Measurements from ENCODE around the gene FN3KRP.

The FN3KRP gene

DNA sequence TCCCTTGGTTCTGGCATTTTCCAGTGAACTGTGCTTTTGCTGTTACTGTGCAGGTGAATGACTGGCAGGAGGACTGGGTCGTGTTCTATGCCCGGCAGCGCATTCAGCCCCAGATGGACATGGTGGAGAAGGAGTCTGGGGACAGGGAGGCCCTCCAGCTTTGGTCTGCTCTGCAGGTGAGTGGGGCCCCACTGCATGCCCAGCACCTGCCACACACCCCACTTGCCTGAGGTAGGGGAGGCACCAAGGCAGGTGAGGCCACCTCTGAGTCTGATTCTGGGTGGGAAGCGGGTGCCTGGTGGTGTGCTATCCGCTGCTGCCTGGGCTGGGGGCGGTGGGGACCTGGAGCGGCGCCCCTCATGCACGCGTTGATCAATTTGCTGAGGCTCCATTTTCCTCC is 9.9 kb downstream of the FN3KRP start (continued):
- TF ChIP-seq CSDC2 (CRISPR knock-in tag; IDR thresholded peaks at IDR 0.05) (no peak), PPARA (CRISPR knock-in tag; IDR thresholded peaks at IDR 0.05; ENCODE audit: borderline replicate concordance) (no peak), BACH2 (CRISPR knock-in tag; IDR thresholded peaks at IDR 0.05; ENCODE audit: borderline replicate concordance) (no peak), ZFP3 (CRISPR knock-in tag; IDR thresholded peaks at IDR 0.05) (no peak), ZNF8 (CRISPR knock-in tag; IDR thresholded peaks at IDR 0.05) (no peak), ZFP30 (CRISPR knock-in tag; IDR thresholded peaks at IDR 0.05) (no peak), ESRRG (CRISPR knock-in tag; IDR thresholded peaks at IDR 0.05) (no peak)

DNA sequence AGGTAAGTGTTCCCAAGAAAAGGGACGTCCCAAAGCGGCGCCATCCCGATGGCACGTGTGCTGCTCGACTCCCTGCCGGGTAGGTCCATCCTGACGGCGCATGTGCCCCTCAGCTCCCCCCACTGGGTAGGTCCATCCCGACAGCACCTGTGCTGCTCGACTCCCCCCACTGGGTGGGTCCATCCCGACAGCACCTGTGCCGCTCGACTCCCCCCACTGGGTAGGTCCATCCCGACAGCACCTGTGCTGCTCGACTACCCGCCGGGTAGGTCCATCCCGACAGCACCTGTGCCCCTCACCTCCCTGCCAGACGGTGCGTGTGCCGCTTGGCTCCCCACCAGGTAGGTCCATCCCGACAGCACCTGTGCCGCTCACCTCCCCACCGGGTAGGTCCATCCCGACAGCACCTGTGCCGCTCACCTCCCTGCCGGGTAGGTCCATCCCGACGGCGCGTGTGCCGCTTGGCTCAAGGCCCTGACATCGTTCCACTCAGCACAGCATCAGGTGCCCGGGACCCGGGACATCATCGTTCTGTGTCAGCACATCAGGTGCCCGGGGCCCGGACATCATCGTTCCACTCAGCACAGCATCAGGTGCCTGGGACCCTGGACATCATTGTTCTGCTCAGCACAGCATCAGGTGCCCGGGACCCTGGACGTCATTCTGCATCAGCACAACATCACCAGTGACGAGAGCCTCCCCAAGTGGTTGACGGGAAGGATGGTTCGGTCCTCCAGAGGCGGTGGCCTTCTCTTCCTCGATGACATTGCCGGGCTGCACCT is 13.2 kb downstream of the FN3KRP start:
- no peak for ATAC-seq
- TF ChIP-seq TOX (CRISPR knock-in tag; IDR thresholded peaks at IDR 0.05; ENCODE audit: borderline replicate concordance) (no peak), ESRRG (CRISPR knock-in tag; IDR thresholded peaks at IDR 0.05) (no peak), ZFP3 (CRISPR knock-in tag; IDR thresholded peaks at IDR 0.05) (no peak), BACH2 (CRISPR knock-in tag; IDR thresholded peaks at IDR 0.05; ENCODE audit: borderline replicate concordance) (no peak), ZNF8 (CRISPR knock-in tag; IDR thresholded peaks at IDR 0.05) (no peak), ISL1 (CRISPR knock-in tag; IDR thresholded peaks at IDR 0.05) (no peak), TCF4 (CRISPR knock-in tag; IDR thresholded peaks at IDR 0.05; ENCODE audit: borderline replicate concordance) (no peak), OSR1 (CRISPR knock-in tag; IDR thresholded peaks at IDR 0.05) (no peak), ZFP30 (CRISPR knock-in tag; IDR thresholded peaks at IDR 0.05) (no peak), ZNF70 (CRISPR knock-in tag; IDR thresholded peaks at IDR 0.05) (no peak), CSDC2 (CRISPR knock-in tag; IDR thresholded peaks at IDR 0.05) (no peak)
- TF ChIP-seq, protein P1, sequence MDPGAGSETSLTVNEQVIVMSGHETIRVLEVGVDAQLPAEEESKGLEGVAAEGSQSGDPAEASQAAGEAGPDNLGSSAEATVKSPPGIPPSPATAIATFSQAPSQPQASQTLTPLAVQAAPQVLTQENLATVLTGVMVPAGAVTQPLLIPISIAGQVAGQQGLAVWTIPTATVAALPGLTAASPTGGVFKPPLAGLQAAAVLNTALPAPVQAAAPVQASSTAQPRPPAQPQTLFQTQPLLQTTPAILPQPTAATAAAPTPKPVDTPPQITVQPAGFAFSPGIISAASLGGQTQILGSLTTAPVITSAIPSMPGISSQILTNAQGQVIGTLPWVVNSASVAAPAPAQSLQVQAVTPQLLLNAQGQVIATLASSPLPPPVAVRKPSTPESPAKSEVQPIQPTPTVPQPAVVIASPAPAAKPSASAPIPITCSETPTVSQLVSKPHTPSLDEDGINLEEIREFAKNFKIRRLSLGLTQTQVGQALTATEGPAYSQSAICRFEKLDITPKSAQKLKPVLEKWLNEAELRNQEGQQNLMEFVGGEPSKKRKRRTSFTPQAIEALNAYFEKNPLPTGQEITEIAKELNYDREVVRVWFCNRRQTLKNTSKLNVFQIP (CRISPR knock-in tag; IDR thresholded peaks at IDR 0.05; ENCODE audit: borderline replicate concordance, low read depth) = no peak
- TF ChIP-seq, protein P2, sequence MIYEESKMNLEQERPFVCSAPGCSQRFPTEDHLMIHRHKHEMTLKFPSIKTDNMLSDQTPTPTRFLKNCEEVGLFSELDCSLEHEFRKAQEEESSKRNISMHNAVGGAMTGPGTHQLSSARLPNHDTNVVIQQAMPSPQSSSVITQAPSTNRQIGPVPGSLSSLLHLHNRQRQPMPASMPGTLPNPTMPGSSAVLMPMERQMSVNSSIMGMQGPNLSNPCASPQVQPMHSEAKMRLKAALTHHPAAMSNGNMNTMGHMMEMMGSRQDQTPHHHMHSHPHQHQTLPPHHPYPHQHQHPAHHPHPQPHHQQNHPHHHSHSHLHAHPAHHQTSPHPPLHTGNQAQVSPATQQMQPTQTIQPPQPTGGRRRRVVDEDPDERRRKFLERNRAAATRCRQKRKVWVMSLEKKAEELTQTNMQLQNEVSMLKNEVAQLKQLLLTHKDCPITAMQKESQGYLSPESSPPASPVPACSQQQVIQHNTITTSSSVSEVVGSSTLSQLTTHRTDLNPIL (CRISPR knock-in tag; IDR thresholded peaks at IDR 0.05; ENCODE audit: low read depth) = no peak
- TF ChIP-seq, protein P3, sequence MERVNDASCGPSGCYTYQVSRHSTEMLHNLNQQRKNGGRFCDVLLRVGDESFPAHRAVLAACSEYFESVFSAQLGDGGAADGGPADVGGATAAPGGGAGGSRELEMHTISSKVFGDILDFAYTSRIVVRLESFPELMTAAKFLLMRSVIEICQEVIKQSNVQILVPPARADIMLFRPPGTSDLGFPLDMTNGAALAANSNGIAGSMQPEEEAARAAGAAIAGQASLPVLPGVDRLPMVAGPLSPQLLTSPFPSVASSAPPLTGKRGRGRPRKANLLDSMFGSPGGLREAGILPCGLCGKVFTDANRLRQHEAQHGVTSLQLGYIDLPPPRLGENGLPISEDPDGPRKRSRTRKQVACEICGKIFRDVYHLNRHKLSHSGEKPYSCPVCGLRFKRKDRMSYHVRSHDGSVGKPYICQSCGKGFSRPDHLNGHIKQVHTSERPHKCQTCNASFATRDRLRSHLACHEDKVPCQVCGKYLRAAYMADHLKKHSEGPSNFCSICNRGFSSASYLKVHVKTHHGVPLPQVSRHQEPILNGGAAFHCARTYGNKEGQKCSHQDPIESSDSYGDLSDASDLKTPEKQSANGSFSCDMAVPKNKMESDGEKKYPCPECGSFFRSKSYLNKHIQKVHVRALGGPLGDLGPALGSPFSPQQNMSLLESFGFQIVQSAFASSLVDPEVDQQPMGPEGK (CRISPR knock-in tag; IDR thresholded peaks at IDR 0.05; ENCODE audit: borderline replicate concordance) = no peak
- TF ChIP-seq, protein P4, sequence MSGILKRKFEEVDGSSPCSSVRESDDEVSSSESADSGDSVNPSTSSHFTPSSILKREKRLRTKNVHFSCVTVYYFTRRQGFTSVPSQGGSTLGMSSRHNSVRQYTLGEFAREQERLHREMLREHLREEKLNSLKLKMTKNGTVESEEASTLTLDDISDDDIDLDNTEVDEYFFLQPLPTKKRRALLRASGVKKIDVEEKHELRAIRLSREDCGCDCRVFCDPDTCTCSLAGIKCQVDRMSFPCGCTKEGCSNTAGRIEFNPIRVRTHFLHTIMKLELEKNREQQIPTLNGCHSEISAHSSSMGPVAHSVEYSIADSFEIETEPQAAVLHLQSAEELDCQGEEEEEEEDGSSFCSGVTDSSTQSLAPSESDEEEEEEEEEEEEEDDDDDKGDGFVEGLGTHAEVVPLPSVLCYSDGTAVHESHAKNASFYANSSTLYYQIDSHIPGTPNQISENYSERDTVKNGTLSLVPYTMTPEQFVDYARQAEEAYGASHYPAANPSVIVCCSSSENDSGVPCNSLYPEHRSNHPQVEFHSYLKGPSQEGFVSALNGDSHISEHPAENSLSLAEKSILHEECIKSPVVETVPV (CRISPR knock-in tag; IDR thresholded peaks at IDR 0.05) = no peak

DNA sequence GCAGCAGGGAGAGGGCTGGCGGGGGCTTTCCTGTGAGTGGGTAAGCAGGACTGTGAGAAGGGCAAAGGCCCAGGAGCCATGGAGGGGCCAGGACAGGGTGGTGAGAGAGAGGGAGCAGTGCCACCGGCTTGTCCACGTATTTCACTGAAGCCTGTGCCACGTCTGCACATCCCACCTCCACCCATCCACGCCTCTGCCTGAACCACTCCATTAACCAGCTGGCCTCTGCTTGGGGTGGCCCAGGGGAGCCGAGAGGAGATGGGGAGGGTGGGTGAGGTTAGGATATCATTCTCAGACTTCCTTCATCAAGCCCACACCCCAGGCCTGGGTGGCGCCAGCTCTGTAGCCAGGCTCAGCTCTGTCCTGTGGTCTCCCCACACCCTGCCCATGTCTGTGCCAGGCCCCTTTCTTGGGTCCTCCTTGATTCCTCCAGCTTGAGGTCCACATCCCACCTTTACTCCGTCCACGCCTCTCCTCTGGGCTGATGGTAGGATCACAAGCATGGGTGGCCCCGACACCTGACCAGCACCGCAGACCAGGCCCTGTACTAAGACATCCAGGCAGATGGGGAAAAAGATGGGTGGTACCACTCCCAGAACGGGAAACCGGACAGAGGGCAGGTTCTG is 15.7 kb downstream of the FN3KRP start:
- TF ChIP-seq ZFP30 (CRISPR knock-in tag; IDR thresholded peaks at IDR 0.05) (no peak), PPARA (CRISPR knock-in tag; IDR thresholded peaks at IDR 0.05; ENCODE audit: borderline replicate concordance) (no peak), ZC3H10 (CRISPR knock-in tag; IDR thresholded peaks at IDR 0.05) (no peak), CSDC2 (CRISPR knock-in tag; IDR thresholded peaks at IDR 0.05) (no peak)
- ATAC-seq = no peak

DNA sequence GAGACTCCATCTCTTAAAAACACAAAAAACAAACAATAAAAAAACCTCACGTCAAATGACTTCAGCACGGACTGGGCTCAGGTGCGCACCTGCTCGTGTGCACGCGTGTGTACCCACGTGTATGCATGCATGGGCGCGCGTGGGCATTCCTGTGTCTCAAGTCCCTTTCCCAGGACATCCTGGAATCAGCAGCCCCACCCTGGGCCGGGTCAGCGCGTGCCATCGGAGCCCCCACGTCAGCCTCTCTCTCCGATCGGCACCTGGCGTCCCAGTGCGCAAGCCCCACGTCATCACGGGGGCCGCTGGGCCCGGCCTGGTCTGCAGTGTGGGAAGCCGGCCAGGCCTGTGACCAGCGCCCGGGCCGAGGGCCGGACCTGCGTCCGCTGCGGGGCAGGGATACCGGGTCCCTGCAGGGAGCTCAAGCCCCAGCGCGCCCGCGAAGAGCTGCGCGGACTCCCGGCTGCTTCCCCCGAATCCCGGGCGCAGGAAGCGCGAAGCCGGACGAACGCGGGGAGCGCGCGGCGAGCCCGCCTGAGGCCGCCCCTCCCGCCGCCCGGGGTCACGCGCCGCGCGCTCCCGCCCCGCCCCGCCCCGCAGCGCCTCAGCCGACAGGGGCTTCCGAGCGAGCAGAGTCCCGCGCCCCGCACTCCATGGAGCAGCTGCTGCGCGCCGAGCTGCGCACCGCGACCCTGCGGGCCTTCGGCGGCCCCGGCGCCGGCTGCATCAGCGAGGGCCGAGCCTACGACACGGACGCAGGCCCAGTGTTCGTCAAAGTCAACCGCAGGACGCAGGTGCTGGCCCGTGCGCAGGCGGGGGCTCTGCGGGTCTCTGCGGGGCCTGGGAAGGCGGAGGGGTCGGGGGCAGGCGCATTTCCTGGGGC is 18.7 kb downstream of the FN3KRP start, which contains the start of gene FN3K:
TSS of gene FN3K (plus strand) at position 629 of the 880 bp plus-strand sequence. CDS start at position 651, 22 bp downstream.
- TF ChIP-seq PPARA (CRISPR knock-in tag; IDR thresholded peaks at IDR 0.05; ENCODE audit: borderline replicate concordance) = no peak
- TF ChIP-seq SNAI2 (CRISPR knock-in tag; IDR thresholded peaks at IDR 0.05) = peak; percentile 53; the same call in 1 of the 2 replicates
- TF ChIP-seq, protein P5, sequence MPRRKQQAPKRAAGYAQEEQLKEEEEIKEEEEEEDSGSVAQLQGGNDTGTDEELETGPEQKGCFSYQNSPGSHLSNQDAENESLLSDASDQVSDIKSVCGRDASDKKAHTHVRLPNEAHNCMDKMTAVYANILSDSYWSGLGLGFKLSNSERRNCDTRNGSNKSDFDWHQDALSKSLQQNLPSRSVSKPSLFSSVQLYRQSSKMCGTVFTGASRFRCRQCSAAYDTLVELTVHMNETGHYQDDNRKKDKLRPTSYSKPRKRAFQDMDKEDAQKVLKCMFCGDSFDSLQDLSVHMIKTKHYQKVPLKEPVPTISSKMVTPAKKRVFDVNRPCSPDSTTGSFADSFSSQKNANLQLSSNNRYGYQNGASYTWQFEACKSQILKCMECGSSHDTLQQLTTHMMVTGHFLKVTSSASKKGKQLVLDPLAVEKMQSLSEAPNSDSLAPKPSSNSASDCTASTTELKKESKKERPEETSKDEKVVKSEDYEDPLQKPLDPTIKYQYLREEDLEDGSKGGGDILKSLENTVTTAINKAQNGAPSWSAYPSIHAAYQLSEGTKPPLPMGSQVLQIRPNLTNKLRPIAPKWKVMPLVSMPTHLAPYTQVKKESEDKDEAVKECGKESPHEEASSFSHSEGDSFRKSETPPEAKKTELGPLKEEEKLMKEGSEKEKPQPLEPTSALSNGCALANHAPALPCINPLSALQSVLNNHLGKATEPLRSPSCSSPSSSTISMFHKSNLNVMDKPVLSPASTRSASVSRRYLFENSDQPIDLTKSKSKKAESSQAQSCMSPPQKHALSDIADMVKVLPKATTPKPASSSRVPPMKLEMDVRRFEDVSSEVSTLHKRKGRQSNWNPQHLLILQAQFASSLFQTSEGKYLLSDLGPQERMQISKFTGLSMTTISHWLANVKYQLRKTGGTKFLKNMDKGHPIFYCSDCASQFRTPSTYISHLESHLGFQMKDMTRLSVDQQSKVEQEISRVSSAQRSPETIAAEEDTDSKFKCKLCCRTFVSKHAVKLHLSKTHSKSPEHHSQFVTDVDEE (CRISPR knock-in tag; IDR thresholded peaks at IDR 0.05) = peak; percentile 71
- peak; percentile 70; the same call in 1 of the 2 replicates for TF ChIP-seq CSDC2 (CRISPR knock-in tag; IDR thresholded peaks at IDR 0.05)
- TF ChIP-seq, protein P3 (CRISPR knock-in tag; IDR thresholded peaks at IDR 0.05; ENCODE audit: borderline replicate concordance) = no peak
- TF ChIP-seq TCF4 (CRISPR knock-in tag; IDR thresholded peaks at IDR 0.05; ENCODE audit: borderline replicate concordance) = 0 out of 2 replicates have a peak, but pooled peaks have one; percentile 26
- TF ChIP-seq TOX (CRISPR knock-in tag; IDR thresholded peaks at IDR 0.05; ENCODE audit: borderline replicate concordance) = peak; percentile 63; the same call in 1 of the 2 replicates
- TF ChIP-seq BACH2 (CRISPR knock-in tag; IDR thresholded peaks at IDR 0.05; ENCODE audit: borderline replicate concordance) = no peak
- TF ChIP-seq RARB (CRISPR knock-in tag; IDR thresholded peaks at IDR 0.05) = no peak
- TF ChIP-seq ZC3H10 (CRISPR knock-in tag; IDR thresholded peaks at IDR 0.05) = 0 out of 2 replicates have a peak, but pooled peaks have one; percentile 58
- peak; percentile 84 for TF ChIP-seq ZFP3 (CRISPR knock-in tag; IDR thresholded peaks at IDR 0.05)
- peak; percentile 74 for ATAC-seq

All from SK-N-SH treated with all-trans-retinoic acid at 6 μM for 48 hours (cell line).